ENCODE results near the gene ATPAF2.

The ATPAF2 gene

GRCh38 chr17:18015593-18015992 lies 23.4 kb downstream of the ATPAF2 start:
- DNase-seq (ENCODE audit: low read depth): no peak
- no peak for TF ChIP-seq CTCF (IDR thresholded peaks at IDR 0.05; ENCODE audit: low read depth, low read length, missing control alignments)
- H3K4me3 ChIP-seq (ENCODE audit: low read depth, low read length): no peak overlapping the region

GRCh38 chr17:18014006-18014405 lies 25.0 kb downstream of the ATPAF2 start:
- DNase-seq (ENCODE audit: low read depth): no peak

GRCh38 chr17:18011286-18011685 lies 27.7 kb downstream of the ATPAF2 start:
- no peak overlapping the region for H3K4me3 ChIP-seq (ENCODE audit: low read depth, low read length)
- no peak for DNase-seq (ENCODE audit: low read depth)
- TF ChIP-seq CTCF (IDR thresholded peaks at IDR 0.05; ENCODE audit: low read depth, low read length, missing control alignments): no peak

More at GRCh38 chr17:18014006-18014405, 25.0 kb downstream of the ATPAF2 start:
- TF ChIP-seq CTCF (IDR thresholded peaks at IDR 0.05; ENCODE audit: low read depth, low read length, missing control alignments): no peak
- no peak overlapping the region for H3K4me3 ChIP-seq (ENCODE audit: low read depth, low read length)

DNA sequence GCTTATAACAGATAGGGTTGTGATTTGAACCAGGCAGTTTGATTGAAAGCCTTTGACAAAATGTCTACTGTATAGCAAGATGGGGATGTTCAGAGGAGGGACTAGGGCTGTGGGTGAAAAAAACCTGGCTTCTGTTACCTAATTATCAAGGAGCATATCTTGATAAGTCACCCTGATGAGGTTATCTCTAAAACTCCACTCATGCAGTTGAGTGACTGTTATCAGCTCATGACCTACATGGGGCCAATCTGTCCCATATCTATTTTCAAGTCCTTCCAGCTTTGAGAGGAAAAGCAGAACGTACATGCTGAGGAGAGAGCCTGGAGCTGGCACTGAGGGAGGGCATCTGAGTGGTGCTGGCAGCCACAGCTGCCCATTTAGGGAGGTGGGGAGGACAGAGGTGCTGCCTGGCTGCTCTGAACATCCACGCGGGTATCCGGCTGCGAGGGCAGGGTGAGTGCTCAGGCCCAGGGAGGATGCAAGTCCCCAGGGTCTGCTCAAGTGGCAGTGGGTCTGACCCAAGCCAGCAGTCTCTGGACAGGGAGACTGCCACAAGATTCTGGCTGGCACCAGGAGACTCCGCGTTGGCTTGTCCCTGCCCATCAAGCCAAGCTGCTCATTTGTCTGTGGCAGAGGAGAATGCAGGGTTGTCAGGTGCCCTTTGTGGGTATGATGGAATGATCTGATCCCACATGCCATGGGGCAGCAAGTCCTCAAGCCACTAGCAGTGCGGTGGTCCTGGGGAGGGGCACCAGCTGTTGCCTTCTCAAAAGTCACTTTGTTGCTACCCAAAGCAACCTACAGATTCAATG lies 29.2 kb downstream of the ATPAF2 start:
- no peak for TF ChIP-seq CTCF (IDR thresholded peaks at IDR 0.05; ENCODE audit: low read depth, low read length, missing control alignments)
- no peak overlapping the region for H3K4me3 ChIP-seq (ENCODE audit: low read depth, low read length)
- no peak for DNase-seq (ENCODE audit: low read depth)

- TF ChIP-seq CTCF (IDR thresholded peaks at IDR 0.05; ENCODE audit: low read depth, low read length, missing control alignments): no peak
- DNase-seq (ENCODE audit: low read depth): no peak
- no peak overlapping the region for H3K4me3 ChIP-seq (ENCODE audit: low read depth, low read length)
Measured at GRCh38 chr17:18008496-18009268, 30.3 kb downstream of the ATPAF2 start.

DNA sequence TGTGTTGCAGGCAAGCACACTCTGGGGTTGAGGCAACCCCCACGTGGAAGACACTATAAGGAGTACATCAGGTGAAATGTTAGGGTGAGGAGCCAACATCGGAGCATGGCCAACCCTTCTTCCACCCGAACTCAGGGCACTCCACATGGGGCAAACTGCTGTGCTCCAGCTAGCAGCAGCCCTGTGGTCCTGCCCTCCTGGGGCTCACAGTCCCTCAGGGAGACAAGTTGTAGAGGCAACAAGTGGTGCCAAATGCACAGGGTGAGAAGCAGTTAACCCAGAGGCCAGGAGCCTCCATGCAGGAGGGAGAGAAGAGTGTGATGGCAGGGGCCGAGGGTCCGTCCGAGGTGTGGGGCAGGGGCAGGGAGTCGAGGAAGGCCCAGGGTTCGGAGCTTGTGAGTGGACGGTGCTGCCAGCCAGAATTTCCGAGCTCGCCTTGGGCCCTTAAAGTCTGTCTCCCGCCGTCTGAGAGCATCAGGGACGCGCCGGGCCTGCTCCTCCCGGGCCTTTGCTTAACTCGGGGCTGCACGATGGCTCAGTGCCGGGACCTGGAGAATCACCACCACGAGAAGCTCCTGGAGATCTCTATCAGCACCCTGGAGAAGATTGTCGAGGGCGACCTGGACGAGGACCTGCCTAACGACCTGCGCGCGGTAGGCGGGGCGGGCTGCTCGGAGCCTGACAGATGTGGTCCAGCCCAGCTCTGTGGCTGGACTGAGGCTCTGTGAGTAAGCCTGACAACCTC lies 32.3 kb downstream of the ATPAF2 start:
- no peak overlapping the region for H3K4me3 ChIP-seq (ENCODE audit: low read depth, low read length)
- DNase-seq (ENCODE audit: low read depth): no peak
- TF ChIP-seq CTCF (IDR thresholded peaks at IDR 0.05; ENCODE audit: low read depth, low read length, missing control alignments): no peak
